K562 (cell line): ENCODE measurements around the gene KIF5A. TPM values are rescaled to one million over a fixed set of nuclear protein-coding genes. Genes with fewer than 3 reads are reported as not detected.
"Not testable (repeated sequence)": the region's sequence is repeated elsewhere in the genome, so short reads cannot be mapped to it uniquely, and the experiment has no call there.

Source experiments
- ATAC-seq: fragments of 200-7000 bp; cut with Tn5 transposase; 3 replicates; pipeline ENCODE4 v1.9.1; 2020; ENCODE audit warnings: moderate library complexity
- BruUV-seq: library from RNA; stranded (reverse); fragments of 400-500 nt; replicated peaks from 2 replicates; lab custom pipeline; 2021; lab: Mats Ljungman, UMichigan
- CTCF ChIA-PET: fragments of 300-600 bp; formaldehyde crosslinking; extraction: SDS; loops from one replicate; lab custom pipeline; 2021; ENCODE audit warnings: low intra/inter-chr PET ratio; lab: Yijun Ruan, JAX
- POLR2A ChIA-PET: fragments of 300-600, 350-650 bp; sonication (Branson Sonifier 250); formaldehyde crosslinking; extraction: SDS; loops from one replicate; lab custom pipeline; 2021; ENCODE audit warnings: antibody characterized with exemption, inconsistent platforms; lab: Yijun Ruan, JAX
- DNase-seq, 4 experiments: peaks; one replicate each; pipeline versions ENCODE4 v3.0.0 to v3.0.0-alpha.2; 2011 to 2018; ENCODE audit warnings: low spot score in 3 of 4, mixed read lengths in 3 of 4; ENCODE audit errors: extremely low read depth in 1 of 4
- FAIRE-seq: peaks from 2 replicates; lab custom pipeline; 2011; peaks lifted over from hg19 to GRCh38; lab: Jason Lieb, UNC
- H2AFZ ChIP-seq: 2 replicates; pipeline ENCODE4 v1.6.0; 2011; ENCODE audit warnings: low read depth, low read length, control low read depth, inconsistent platforms
- H3K27ac ChIP-seq: fragments of 200-600 bp; 3 replicates; pipeline ENCODE4 v1.8.0; 2011; ENCODE audit warnings: low read depth, mild to moderate bottlenecking, control low read depth, inconsistent platforms, low read length, moderate library complexity, mixed read lengths; ENCODE audit errors: extremely low read depth
- H3K27me3 ChIP-seq, 2 experiments: fragments of 300-600 bp in 1 of 2; 2 replicates in 1 of 2; 3 replicates in 1 of 2; pipeline versions ENCODE4 v1.6.0 to v1.8.0; 2011; ENCODE audit warnings: inconsistent platforms in 2 of 2, low read length in 2 of 2, mild to moderate bottlenecking in 1 of 2, mixed read lengths in 1 of 2, moderate library complexity in 1 of 2; ENCODE audit not compliant: control insufficient read depth in 2 of 2, insufficient read depth in 2 of 2
- H3K36me3 ChIP-seq: fragments of 300-600 bp; 3 replicates; pipeline ENCODE4 v1.8.0; 2011; ENCODE audit warnings: mild to moderate bottlenecking, low read length, inconsistent platforms; ENCODE audit not compliant: control insufficient read depth, insufficient read depth
- H3K4me1 ChIP-seq, 2 experiments: fragments of 200-600 bp in 1 of 2; replicated peaks in 1 of 2; 2 replicates in 1 of 2; 3 replicates in 1 of 2; pipeline versions ENCODE4 v1.5.1 to v1.8.0; 2011; ENCODE audit warnings: inconsistent platforms in 2 of 2, low read length in 2 of 2, mild to moderate bottlenecking in 1 of 2, mixed read lengths in 1 of 2, moderate library complexity in 1 of 2; ENCODE audit not compliant: control insufficient read depth in 2 of 2, insufficient read depth in 2 of 2
- H3K4me2 ChIP-seq: 2 replicates; pipeline ENCODE4 v1.6.1; 2011; ENCODE audit warnings: low read length, control low read depth, inconsistent platforms, mixed read lengths; ENCODE audit not compliant: insufficient read depth
- H3K4me3 ChIP-seq: fragments of 200-600 bp; sonication (generic), shearing (Covaris generic); 2 replicates; pipeline ENCODE4 v1.5.1; 2016; ENCODE audit warnings: control low read depth, inconsistent platforms
- H3K79me2 ChIP-seq: fragments of 200-600 bp; 3 replicates; pipeline ENCODE4 v1.8.0; 2011; ENCODE audit warnings: low read length, inconsistent platforms; ENCODE audit not compliant: control insufficient read depth, insufficient read depth
- H3K9ac ChIP-seq, 2 experiments: 2 replicates each; pipeline versions ENCODE4 v1.6.0 to v1.6.1; 2011; ENCODE audit warnings: low read depth in 2 of 2, low read length in 2 of 2, control low read depth in 1 of 2, inconsistent platforms in 1 of 2, mild to moderate bottlenecking in 1 of 2, mixed read lengths in 1 of 2; ENCODE audit not compliant: insufficient read depth in 1 of 2
- H3K9me1 ChIP-seq: one replicate; pipeline ENCODE4 v1.6.0; 2011; ENCODE audit warnings: inconsistent platforms, mild to moderate bottlenecking, low read length, moderate library complexity; ENCODE audit not compliant: control insufficient read depth, insufficient read depth
- H3K9me3 ChIP-seq: replicated peaks from 2 replicates; pipeline ENCODE4 v1.5.1; 2011; ENCODE audit warnings: low read depth, low read length, inconsistent platforms; ENCODE audit not compliant: control insufficient read depth, insufficient read depth
- H4K20me1 ChIP-seq: replicated peaks from 2 replicates; pipeline ENCODE4 v1.6.1; 2011; ENCODE audit warnings: low read length, inconsistent platforms, mixed read lengths; ENCODE audit not compliant: control insufficient read depth, insufficient read depth
- DIDO1 ChIP-seq: fragments of 450-650 bp; IDR thresholded peaks from 2 replicates; pipeline ENCODE4 v1.6.1; 2016; ENCODE audit warnings: low read depth, missing biosample characterization, missing genetic modification characterization
- NR2F6 ChIP-seq: fragments of 450-650 bp; formaldehyde crosslinking; IDR thresholded peaks from 2 replicates; pipeline ENCODE4 v1.4.0; 2020; ENCODE audit warnings: mild to moderate bottlenecking
- RBFOX2 ChIP-seq: fragments of 200-400 bp; formaldehyde crosslinking; IDR thresholded peaks from 2 replicates; pipeline ENCODE4 v1.6.1; 2017; ENCODE audit warnings: low read depth, mild to moderate bottlenecking, low read length, moderate library complexity
- SPI1 ChIP-seq: IDR thresholded peaks from 2 replicates; pipeline ENCODE4 v1.6.1; 2011; ENCODE audit warnings: low read depth, low read length, control low read depth, borderline replicate concordance
- SRSF9 ChIP-seq: fragments of 200-400 bp; formaldehyde crosslinking; IDR thresholded peaks from 2 replicates; pipeline ENCODE4 v1.6.1; 2017; ENCODE audit warnings: low read depth, low read length, borderline replicate concordance
- TCF7 ChIP-seq: sonication (generic); IDR thresholded peaks from 2 replicates; pipeline ENCODE4 v1.6.1; 2016; ENCODE audit warnings: antibody characterized with exemption, borderline replicate concordance
- USF2 ChIP-seq: sonication (generic); formaldehyde crosslinking; IDR thresholded peaks from 2 replicates; pipeline ENCODE4 v1.5.0; 2020; ENCODE audit warnings: missing genetic modification reagents
- ZBTB34 ChIP-seq: fragments of 250-450 bp; sonication (Bioruptor Pico); IDR thresholded peaks from 2 replicates; pipeline ENCODE4 v1.8.0; 2021; ENCODE audit warnings: mild to moderate bottlenecking, moderate library complexity
- WGBS: fragments of 100-300 bp; shearing (Covaris generic); methylation state at CpG from one replicate; pipeline ENCODE4 v1.1.6; 2016; ENCODE audit warnings: low coverage, mixed read lengths; ENCODE audit not compliant: insufficient coverage; ENCODE audit errors: missing lambda C conversion rate; 5-methylcytosine and 5-hydroxymethylcytosine counted together
- in situ Hi-C: fragments of 300-500 bp; cut with MboI; formaldehyde crosslinking; loops from 4 replicates; pipeline ENCODE4 v1.15.0; 2018; ENCODE audit warnings: inconsistent platforms, mixed read lengths
- intact Hi-C: fragments of 100-400 bp; cut with micrococcal nuclease; formaldehyde crosslinking; loops from 2 replicates; pipeline ENCODE4 v1.14.2; 2022
- polyA plus RNA-seq, 8 experiments: library from polyadenylated mRNA; depleted of rRNA in 4 of 8; stranded (reverse) in 5 of 8; unstranded in 3 of 8; fragments of >200 nt; fragmentation: Nextera tagmentation in 2 of 8; fragmentation: Illumina TruSeq in 1 of 8; extraction: Ambion mirVana in 2 of 8; extraction: Trizol in 1 of 8; gene quantifications; 2 replicates each; pipeline versions ENCODE4 v1.2.1 to v1.2.3, GENCODE V29; 2011 to 2014; ENCODE audit warnings: inconsistent platforms in 1 of 8, missing spikeins in 1 of 8
- total RNA-seq, 7 experiments: library from RNA; depleted of rRNA in 6 of 7; stranded (reverse); fragments of >200 nt in 6 of 7; fragmentation: Illumina TruSeq in 2 of 7; extraction: Trizol in 2 of 7; gene quantifications; 2 replicates each; pipeline versions ENCODE4 v1.2.1 to v1.2.3, GENCODE V29; 2011 to 2021; ENCODE audit warnings: low replicate concordance in 1 of 7
- TF ChIP-seq, protein P1 (sequence below): sonication (generic); formaldehyde crosslinking; IDR thresholded peaks from 2 replicates; pipeline ENCODE4 v1.8.0; 2022; ENCODE audit warnings: mild to moderate bottlenecking, missing genetic modification reagents
- TF ChIP-seq, protein P2 (sequence below): fragments of 450-650 bp; formaldehyde crosslinking; IDR thresholded peaks from 2 replicates; pipeline ENCODE4 v1.4.0; 2022; ENCODE audit warnings: missing genetic modification characterization

The KIF5A gene
- total and polyA plus RNA-seq, 9 of the 15 experiments (the other 6 are each of a cell fraction or from before 2014, with no cell fraction given): 3.4 to 17.7 (median 8.0) TPM

- BruUV-seq, FAIRE-seq, H2AFZ ChIP-seq, DNase-seq, H3K27ac ChIP-seq, ATAC-seq, in situ Hi-C loops, H3K79me2 ChIP-seq, H3K4me3 ChIP-seq, CTCF ChIA-PET, H3K27me3 ChIP-seq, H3K4me1 ChIP-seq, H3K9ac ChIP-seq, intact Hi-C loops, H3K4me2 ChIP-seq, H4K20me1 ChIP-seq, H3K9me3 ChIP-seq, H3K9me1 ChIP-seq: not testable (repeated sequence)
- POLR2A ChIA-PET: interaction anchor here (7.1 kb wide), 1 partner anchor 8 kb away, joined by 184 read pairs; the partner anchor contains the start of gene DDIT3
- 100% methylated on average over 1 of the region's 28 CpGs for WGBS
- 0 out of 2 replicates have a peak, but pooled peaks have one; percentile 33 for TF ChIP-seq RBFOX2
- peaks cover 71% of the 10 kb centered on the region for H3K36me3 ChIP-seq
These were observed 42.0 kb upstream of the KIF5A start for GRCh38 chr12:57507796-57508195.

- Histone ChIP-seq H3K4me1 (no peaks in the 10 kb centered on the region; a peak in 1 of 5 replicates), H2AFZ (no peak overlapping the region), H3K9ac (no peak overlapping the region), H3K27ac (no peak overlapping the region), H3K9me3 (no peaks in the 10 kb centered on the region), H3K4me3 (no peak overlapping the region), H3K79me2 (peaks cover 3% of the 10 kb centered on the region; the same call in 1 of the 3 replicates), H3K36me3 (peaks cover 70% of the 10 kb centered on the region), H4K20me1 (peaks cover 12% of the 10 kb centered on the region), H3K27me3 (no peaks in the 10 kb centered on the region), H3K9me1 (no peaks in the 10 kb centered on the region), H3K4me2 (no peak overlapping the region)
- 93% methylated on average over 4 of the region's 4 CpGs for WGBS
- POLR2A ChIA-PET: interaction anchor here (0.5 to 10.1 kb wide), 6 partner anchors 7 to 52 kb away, joined by 3 to 184 read pairs (median 4); partner anchors contain the start of gene DDIT3
- in situ Hi-C loops: no loop called here
- DNase-seq (no peak), FAIRE-seq (no peak), ATAC-seq (no peak)
- intact Hi-C loops: no loop called here
- BruUV-seq: no TSS peak
- CTCF ChIA-PET: interaction anchor here (0.6 kb wide), 1 partner anchor 12 kb away, joined by 3 read pairs; the partner anchor contains the start of gene MBD6
- TF ChIP-seq, protein P1, sequence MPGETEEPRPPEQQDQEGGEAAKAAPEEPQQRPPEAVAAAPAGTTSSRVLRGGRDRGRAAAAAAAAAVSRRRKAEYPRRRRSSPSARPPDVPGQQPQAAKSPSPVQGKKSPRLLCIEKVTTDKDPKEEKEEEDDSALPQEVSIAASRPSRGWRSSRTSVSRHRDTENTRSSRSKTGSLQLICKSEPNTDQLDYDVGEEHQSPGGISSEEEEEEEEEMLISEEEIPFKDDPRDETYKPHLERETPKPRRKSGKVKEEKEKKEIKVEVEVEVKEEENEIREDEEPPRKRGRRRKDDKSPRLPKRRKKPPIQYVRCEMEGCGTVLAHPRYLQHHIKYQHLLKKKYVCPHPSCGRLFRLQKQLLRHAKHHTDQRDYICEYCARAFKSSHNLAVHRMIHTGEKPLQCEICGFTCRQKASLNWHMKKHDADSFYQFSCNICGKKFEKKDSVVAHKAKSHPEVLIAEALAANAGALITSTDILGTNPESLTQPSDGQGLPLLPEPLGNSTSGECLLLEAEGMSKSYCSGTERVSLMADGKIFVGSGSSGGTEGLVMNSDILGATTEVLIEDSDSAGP: no peak
- TF ChIP-seq TCF7: no peak
- no peak for TF ChIP-seq SRSF9
- no peak for TF ChIP-seq USF2 (CRISPR knock-in tag)
- TF ChIP-seq, protein P2, sequence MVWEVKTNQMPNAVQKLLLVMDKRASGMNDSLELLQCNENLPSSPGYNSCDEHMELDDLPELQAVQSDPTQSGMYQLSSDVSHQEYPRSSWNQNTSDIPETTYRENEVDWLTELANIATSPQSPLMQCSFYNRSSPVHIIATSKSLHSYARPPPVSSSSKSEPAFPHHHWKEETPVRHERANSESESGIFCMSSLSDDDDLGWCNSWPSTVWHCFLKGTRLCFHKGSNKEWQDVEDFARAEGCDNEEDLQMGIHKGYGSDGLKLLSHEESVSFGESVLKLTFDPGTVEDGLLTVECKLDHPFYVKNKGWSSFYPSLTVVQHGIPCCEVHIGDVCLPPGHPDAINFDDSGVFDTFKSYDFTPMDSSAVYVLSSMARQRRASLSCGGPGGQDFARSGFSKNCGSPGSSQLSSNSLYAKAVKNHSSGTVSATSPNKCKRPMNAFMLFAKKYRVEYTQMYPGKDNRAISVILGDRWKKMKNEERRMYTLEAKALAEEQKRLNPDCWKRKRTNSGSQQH: no peak
- no peak for TF ChIP-seq ZBTB34
- no peak for TF ChIP-seq NR2F6
- no peak for TF ChIP-seq SPI1
- TF ChIP-seq DIDO1 (tag): no peak
These were observed 38.7 kb upstream of the KIF5A start for GRCh38 chr12:57511161-57511560.
